OCI-LY7 (cell line): ENCODE measurements around the gene CSH2.

Source experiments
- EZH2phosphoT487 ChIP-seq: fragments of 200-600 bp; sonication (generic); IDR thresholded peaks from 2 replicates; pipeline ENCODE4 v1.6.1; 2018; ENCODE audit warnings: low read depth, borderline replicate concordance, mild to moderate bottlenecking, mixed run types, antibody characterized with exemption, low read length, moderate library complexity, mixed read lengths
- TF ChIP-seq, protein P1 (sequence below): fragments of 200-600 bp; sonication (generic); conservative IDR thresholded peaks from 2 replicates; pipeline ENCODE4 v1.5.1; 2014; ENCODE audit warnings: mild to moderate bottlenecking, antibody characterized with exemption, low read length, moderate library complexity, mixed read lengths

GRCh38 chr17:63853260-63853659 is 20.2 kb downstream of the CSH2 start:
- TF ChIP-seq, protein P1, sequence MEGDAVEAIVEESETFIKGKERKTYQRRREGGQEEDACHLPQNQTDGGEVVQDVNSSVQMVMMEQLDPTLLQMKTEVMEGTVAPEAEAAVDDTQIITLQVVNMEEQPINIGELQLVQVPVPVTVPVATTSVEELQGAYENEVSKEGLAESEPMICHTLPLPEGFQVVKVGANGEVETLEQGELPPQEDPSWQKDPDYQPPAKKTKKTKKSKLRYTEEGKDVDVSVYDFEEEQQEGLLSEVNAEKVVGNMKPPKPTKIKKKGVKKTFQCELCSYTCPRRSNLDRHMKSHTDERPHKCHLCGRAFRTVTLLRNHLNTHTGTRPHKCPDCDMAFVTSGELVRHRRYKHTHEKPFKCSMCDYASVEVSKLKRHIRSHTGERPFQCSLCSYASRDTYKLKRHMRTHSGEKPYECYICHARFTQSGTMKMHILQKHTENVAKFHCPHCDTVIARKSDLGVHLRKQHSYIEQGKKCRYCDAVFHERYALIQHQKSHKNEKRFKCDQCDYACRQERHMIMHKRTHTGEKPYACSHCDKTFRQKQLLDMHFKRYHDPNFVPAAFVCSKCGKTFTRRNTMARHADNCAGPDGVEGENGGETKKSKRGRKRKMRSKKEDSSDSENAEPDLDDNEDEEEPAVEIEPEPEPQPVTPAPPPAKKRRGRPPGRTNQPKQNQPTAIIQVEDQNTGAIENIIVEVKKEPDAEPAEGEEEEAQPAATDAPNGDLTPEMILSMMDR: no peak
- TF ChIP-seq EZH2phosphoT487: no peak
